OCI-LY1 (cell line): ENCODE measurements around the gene HS3ST1.

Experiments used
- EZH2 ChIP-seq: fragments of 200-600 bp; sonication (generic), shearing (Covaris generic); IDR thresholded peaks from 2 replicates; pipeline ENCODE4 v1.8.0; 2017; ENCODE audit warnings: borderline replicate concordance, mixed run types, mild to moderate bottlenecking, antibody characterized with exemption, low read length, moderate library complexity, mixed read lengths
- TF ChIP-seq, protein P1 (sequence below): fragments of 200-600 bp; sonication (generic), shearing (Covaris generic); IDR thresholded peaks from 2 replicates; pipeline ENCODE4 v1.5.1; 2017; ENCODE audit warnings: mild to moderate bottlenecking, antibody characterized with exemption, low read length, moderate library complexity, mixed read lengths

DNA sequence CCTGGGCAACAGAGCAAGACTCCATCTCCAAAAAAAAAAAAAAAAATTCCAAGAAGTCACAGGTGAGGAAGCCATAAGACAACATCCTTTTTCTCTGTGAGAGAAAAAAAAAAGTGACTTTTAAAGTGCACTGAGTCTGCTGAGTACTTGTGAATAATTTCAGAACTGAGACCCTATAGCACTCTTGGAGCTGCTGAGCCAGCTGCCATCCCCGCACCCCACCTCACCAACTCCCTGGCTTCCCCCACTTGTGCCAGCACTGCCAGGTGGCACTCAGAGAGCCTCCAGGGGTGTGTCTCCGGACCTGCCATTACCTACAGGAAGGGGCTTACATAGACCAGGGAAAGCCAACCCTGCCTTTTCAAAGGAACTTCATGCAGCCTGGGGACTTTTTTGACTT lies 39.2 kb upstream of the HS3ST1 start:
- TF ChIP-seq, protein P1, sequence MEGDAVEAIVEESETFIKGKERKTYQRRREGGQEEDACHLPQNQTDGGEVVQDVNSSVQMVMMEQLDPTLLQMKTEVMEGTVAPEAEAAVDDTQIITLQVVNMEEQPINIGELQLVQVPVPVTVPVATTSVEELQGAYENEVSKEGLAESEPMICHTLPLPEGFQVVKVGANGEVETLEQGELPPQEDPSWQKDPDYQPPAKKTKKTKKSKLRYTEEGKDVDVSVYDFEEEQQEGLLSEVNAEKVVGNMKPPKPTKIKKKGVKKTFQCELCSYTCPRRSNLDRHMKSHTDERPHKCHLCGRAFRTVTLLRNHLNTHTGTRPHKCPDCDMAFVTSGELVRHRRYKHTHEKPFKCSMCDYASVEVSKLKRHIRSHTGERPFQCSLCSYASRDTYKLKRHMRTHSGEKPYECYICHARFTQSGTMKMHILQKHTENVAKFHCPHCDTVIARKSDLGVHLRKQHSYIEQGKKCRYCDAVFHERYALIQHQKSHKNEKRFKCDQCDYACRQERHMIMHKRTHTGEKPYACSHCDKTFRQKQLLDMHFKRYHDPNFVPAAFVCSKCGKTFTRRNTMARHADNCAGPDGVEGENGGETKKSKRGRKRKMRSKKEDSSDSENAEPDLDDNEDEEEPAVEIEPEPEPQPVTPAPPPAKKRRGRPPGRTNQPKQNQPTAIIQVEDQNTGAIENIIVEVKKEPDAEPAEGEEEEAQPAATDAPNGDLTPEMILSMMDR = no peak
- no peak for TF ChIP-seq EZH2
